Renal cortex interstitium (tissue), 11 donors: Measurements from ENCODE around the gene NRCAM. TPM values are rescaled to one million over a fixed set of nuclear protein-coding genes. Genes with fewer than 3 reads are reported as not detected.

Source experiments
- DNase-seq, 11 donors: peaks; one replicate each; pipeline ENCODE4 v3.0.0-alpha.2; 2013; ENCODE audit warnings: low read depth in 9 of 11, low spot score in 4 of 11; ENCODE audit errors: extremely low read depth in 1 of 11
- polyA plus RNA-seq, 3 donors: library from polyadenylated mRNA; unstranded; fragments of 120-200 nt; gene quantifications; one replicate each; pipeline ENCODE4 v1.2.1, GENCODE V29; 2013; ENCODE audit not compliant: insufficient read length in 3 of 3

NRCAM gene
- polyA plus RNA-seq, 3 donors: 17.3 to 22.9 (median 20.0) TPM

DNA sequence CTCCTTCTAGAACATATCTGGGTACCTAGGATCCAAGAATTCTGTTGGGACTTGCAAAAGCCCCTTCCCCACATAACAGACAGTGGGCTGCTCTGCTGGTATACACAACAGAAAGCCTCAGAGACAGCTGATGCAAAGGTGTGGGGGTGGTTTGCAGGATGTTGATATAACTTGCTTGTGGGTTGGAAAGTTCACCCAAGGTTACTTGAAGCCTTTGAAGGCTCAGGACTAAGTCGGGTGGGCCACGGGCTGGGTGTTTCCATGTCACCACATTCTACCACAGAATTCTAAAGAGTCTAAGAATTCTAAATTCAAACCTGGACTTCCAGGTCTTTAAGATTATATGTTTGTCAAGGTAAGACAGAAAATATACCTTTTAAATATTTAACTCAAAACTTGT lies 7.4 kb upstream of the NRCAM start:
- no peak for DNase-seq

DNA sequence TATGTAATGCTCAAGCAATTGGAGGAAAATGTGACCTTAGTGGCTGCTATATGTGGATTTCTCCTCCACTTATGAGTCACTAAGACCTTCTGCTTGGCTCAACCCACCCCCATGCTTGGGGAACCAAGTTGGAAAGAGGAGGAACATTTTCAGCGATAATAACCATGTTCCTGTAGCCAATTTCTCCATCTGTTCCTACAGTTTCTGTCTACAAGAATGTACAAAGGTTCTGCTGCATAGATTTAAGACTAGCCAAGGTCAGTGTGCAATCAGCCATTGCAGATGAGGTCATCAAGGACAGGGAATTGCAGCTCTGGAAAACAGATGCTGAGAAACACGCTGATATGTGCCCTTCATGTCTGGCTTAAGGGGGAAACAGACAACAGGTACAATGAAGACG lies 5.6 kb upstream of the NRCAM start:
- peak in 2 of 11 donors; percentile 17 to 27 for DNase-seq

GRCh38 chr7:108460964-108461363 lies 4.7 kb upstream of the NRCAM start:
- DNase-seq: no peak

DNA sequence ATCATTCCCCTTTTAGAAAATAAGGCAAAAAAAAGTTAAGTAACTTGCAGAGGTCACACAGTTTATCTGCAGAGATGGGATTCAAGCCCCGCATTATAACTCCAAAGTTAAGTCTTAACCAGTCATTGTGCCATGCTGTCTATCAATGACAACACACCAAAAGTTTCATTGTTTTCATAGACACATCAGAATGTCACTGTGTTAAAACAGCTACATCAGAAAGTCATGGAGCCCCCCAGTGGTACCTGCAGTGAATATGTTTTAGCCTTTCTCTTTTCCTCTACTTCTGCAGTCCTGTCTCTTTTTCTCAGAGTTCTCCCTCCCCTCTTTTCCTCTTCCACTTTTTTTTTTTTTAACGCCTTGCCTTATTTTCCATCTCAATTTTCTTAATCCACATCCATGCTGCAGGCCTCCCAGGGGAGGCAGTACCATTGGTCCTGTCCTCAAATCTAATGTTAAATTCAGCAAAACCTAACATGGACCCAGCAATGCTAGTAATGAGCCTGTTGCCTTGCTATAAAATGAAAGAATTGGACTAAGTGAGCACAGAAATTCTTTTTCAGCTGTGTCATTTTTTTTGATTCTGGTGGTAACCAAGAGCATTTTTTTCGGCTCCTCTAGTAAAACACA lies 3.8 kb upstream of the NRCAM start:
- peak in 2 of 11 donors; percentile 13 to 21 for DNase-seq

DNA sequence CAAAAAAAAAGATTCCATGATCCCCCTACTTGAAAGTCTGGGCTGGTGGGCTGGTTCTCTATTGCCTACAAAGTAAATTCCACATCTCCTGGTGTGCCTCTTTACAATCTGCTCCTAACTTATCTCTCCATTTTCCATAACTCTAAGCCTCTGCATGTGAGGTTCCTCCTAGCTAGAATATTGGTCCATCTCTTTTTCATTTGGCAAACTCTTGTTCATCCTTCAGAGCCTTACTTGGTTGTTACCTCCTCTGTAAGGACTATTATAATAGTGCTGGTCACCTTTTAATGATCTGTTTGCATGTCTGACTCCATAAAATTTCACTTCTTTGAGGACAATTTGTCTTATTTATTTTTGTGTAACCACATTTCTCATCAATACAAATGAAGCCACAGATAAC lies 1.6 kb upstream of the NRCAM start:
- DNase-seq: no peak

- no peak for DNase-seq
These were observed 757 bp upstream of the NRCAM start for GRCh38 chr7:108456845-108457540.

DNA sequence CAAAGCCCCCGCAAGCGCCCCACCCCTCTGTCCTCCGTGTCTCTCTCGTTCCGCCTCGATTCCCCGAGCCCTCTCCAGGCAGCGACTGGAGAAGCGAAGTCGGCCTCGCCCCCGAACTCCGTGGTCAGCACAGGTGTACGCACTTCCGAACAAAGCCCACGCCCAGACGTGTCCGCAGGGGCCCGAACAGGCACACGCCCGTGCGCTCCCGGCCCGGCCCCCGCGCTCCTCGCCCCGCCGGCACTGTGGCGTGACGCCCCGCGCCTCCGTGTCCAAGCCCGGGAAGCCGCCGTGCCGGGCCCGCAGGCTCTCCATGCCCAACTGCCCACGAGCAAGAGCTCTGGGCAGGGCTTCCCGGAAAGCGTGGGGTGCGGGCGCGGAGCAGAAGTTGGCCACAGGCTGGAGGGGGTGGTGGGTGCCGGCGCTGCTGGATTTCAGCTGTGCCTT lies 662 bp downstream of the NRCAM start:
- peak in 4 of 11 donors; percentile 22 to 35 (median 26) for DNase-seq

DNA sequence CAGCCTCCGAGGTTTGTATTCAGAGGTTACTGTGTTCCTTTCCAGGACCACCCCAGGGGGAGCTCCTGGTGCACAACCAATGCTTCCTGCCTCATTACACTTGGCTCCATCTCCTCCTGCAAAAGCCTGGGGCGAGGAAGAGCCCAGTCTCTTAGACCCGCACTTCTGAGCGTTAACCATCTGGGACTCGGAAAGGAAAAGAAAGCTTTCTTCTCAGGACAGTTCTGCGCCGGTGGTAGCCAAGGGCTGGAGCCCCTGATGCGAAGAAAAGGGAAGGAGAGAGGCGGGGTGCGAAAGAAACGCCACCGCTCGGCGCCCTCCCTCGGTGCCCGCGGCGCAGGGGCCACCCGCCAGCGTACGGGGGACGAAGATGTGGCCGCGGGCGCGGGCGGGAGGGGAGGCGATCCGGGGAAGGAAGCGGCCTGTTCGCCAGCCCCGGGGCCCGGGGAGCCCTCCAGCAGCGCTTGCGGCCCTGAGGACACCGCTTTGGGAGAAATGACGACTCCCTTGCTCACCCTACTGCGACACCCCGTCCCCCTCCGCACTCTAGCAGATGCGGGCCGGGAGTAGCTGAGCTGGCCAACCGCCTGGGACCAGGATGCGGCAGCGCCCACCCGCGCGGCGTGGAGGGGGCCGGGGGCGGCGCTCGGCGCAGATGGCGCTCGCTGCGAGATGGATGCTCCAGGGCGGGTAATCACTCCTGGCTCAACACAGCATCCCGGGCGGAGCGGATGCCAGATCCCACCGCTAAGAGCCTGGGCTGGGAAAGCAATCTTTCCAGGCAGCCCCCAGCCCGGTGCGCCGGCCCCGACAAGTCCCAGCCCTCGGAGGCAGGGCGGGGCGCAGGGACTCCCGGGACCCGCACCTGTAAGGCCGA lies 1.3 kb downstream of the NRCAM start:
- peak in 4 of 11 donors; percentile 20 to 23 (median 22) for DNase-seq

DNA sequence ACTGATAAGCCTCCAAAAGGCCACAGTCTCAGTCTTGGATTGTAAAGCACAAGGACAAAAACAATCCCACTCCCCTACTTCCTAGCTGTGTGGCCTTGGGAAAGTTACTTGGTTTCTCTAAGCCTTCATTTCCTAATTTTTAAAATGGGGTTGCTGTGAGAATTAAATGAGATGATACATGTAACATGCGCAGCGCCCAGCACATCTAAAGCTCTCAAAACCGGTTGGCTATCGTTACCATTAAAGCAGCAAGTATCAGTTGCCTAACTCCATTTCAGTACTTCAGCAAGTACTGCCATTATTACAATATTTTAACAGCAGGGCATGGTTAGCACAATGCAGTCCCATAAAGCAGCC lies 1.9 kb downstream of the NRCAM start:
- no peak for DNase-seq

GRCh38 chr7:108453320-108453719 lies 2.9 kb downstream of the NRCAM start:
- DNase-seq: no peak

DNA sequence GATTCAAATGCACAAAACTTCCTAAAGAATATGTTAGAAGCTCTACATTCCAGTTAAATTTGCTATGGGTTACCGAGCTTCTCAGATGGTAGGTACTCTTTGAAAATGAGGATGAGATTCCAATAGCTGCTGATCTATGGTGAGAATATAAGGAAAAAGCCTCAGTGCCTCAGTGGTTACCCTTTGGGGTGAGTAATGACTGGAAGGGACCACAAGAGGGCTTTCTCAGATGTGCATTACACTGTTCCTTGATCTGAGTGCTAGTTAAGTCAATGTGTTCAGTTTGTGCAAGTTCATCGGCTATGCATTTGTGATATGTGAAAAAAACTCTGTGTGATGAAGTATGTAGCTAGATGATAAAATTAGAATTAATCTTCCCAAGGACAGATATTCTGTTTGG lies 3.5 kb downstream of the NRCAM start:
- DNase-seq: no peak

DNA sequence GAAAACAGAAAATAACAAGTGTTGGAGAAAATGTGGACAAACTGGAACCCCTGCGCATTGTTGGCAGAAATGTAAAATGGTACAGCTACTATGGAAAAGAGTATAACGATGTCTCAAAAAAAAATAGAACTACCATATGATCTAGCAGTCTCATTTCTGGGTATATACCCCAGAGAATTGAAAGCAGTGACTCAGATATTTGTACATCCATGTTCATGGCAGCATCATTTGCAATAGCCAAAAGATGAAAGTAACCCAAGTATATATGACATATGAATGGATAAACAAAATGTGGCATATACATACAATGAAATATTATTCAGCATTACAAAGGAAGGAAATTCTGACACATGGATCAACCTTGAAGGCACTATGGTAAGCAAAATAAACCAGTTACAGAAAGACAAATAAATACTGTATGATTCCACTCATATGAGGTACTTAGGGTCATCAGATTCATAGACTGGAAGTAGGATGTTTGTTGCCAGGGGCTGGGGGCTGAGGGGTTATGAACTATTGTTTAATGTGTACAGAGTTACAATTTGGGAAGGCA lies 4.9 kb downstream of the NRCAM start:
- DNase-seq: no peak

GRCh38 chr7:108450160-108450559 lies 6.1 kb downstream of the NRCAM start:
- DNase-seq: no peak

DNA sequence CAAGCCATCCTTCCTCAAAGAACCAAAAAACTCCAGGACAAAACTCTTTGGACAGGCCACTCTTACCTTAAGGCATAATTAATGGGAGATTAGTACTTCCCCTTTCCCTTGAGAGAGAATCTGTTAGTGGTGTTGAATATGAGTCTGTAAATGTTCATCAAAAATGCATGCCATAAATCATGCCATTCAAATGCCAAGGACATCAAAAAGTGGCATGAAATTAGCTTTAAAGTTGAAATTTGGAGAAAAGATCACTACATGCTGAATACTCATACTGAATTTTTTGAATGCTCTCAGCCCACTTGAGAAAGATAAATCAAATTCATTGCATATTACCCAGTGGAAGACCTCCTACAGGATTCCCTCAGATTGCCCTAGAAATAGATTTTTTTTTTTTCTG lies 6.7 kb downstream of the NRCAM start:
- no peak for DNase-seq

DNA sequence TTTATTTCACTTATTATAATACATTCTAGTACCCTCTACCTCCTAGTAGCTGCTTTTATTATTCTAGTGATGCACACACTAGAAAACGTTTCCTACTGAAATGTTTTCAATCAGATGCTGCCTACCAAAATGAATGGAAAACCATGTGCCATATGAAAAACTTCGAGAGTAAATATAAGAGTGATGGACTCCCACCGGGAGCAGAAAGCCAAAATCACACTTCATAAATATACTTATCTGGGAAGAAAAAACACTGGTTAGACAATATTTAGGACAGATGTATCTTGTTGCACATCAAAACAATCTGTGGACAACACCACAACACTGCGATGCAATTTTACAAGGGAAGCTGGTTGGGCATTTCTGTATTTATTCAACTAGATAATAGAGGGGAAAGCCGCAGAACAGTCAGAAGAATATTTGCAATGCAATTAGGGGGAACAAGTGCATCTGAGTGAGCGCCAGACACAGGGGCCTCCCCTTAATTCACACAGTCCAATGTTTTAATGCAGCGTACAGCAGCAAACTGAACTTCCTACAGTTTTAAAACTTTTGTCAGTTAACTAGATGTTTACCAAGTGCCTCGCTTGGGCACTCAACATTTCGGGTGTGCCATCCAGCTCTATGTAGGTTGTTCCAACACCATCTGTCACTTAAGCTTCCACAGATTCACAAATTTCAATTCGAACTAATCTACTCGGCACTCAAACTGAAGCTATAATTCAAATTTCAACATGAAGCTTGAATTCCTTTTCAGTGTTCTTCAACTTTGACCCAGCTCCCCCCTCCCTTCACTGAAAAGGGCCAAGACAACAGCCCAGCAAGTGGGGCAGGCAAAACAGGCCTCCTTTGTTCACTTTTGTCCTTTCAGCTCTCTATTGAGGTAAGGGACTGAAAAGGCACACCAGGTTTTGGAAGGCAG lies 7.4 kb downstream of the NRCAM start:
- no peak for DNase-seq

DNA sequence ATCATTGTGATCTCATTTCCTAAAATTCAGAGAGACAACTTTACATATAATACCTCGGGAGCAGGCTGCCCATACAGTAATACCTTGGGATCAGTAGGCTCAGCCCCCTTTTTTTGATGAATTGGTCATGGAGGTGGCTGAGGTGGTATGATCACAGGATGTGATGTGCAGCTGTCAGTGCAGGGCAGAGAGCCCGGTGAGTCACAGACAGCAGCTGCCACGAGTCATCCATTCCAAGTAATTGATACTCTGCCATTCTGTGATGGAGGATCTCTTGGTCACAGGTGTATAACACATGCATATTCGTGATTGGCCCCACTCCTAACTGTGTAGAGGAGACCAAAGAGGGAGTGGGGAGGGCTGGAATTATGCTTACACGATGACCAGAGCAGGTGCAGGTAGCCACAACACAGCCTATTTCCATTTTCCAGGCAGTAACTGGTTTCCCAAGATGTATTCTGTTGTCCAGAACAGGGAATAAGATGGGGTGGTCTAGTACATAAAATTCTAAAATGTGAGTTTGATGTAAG lies 14.1 kb downstream of the NRCAM start:
- no peak for DNase-seq

DNA sequence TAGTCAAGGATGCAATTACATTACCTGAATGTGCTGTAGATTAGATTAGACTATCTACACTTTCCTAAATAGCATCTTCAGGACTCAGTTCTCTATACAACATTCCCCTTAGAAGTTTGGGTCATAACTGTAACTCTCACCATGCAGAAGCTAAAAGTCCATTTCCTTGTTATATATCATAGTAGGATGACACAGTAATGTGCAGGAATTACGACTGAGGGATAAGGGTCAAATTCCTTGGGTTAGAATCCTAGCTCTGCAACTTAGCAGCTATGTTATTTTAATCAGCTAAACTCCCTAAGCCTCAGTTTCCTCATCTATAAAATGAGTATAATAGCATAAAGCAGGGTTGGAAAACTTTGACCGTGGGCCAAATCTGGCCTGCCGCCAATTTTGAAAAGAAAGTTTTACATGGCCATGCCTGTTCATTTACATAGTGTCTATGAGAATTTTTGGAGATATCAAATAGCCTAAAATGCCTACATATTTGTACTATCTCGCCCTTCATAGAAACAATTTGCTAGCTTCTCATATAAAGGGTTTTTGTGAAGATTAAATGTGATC lies 14.8 kb downstream of the NRCAM start:
- DNase-seq: no peak

GRCh38 chr7:108440613-108441012 lies 15.6 kb downstream of the NRCAM start:
- no peak for DNase-seq
